K562 (cell line): ENCODE measurements around the gene PYGO2. TPM values are rescaled to one million over a fixed set of nuclear protein-coding genes. Genes with fewer than 3 reads are reported as not detected.

ENCODE experiments used
- DNMT1 ChIP-seq: fragments of 450-650 bp; IDR thresholded peaks from 2 replicates; pipeline ENCODE4 v1.6.1; 2016; ENCODE audit warnings: antibody characterized with exemption, mild to moderate bottlenecking
- EZH2 ChIP-seq: IDR thresholded peaks from 2 replicates; pipeline ENCODE4 v1.6.1; 2012; ENCODE audit warnings: low read depth, mild to moderate bottlenecking, inconsistent platforms, low read length, borderline replicate concordance
- ILF3 ChIP-seq: fragments of 450-650 bp; IDR thresholded peaks from 2 replicates; pipeline ENCODE4 v1.6.1; 2018; ENCODE audit warnings: antibody characterized with exemption, mild to moderate bottlenecking, moderate library complexity, borderline replicate concordance
- MAFK ChIP-seq: IDR thresholded peaks from 2 replicates; pipeline ENCODE4 v1.6.1; 2011; ENCODE audit warnings: low read length, improper control_type of control experiment
- NEUROD1 ChIP-seq: fragments of 150-350 bp; IDR thresholded peaks from 2 replicates; pipeline ENCODE4 v1.6.1; 2014; ENCODE audit warnings: borderline replicate concordance, low read length, low read depth; ENCODE audit not compliant: partially characterized antibody
- NFYB ChIP-seq: IDR thresholded peaks from 2 replicates; pipeline ENCODE4 v1.6.1; 2011; ENCODE audit warnings: mild to moderate bottlenecking, moderate library complexity; ENCODE audit not compliant: insufficient read length; ENCODE audit errors: extremely low read depth
- PCBP1 ChIP-seq: fragments of 200-400 bp; formaldehyde crosslinking; IDR thresholded peaks from 2 replicates; pipeline ENCODE4 v1.6.1; 2018; ENCODE audit warnings: mild to moderate bottlenecking, low read depth, low read length; ENCODE audit not compliant: poor library complexity, severe bottlenecking
- SMARCA4 ChIP-seq: fragments of 450-650 bp; IDR thresholded peaks from 2 replicates; pipeline ENCODE4 v1.6.1; 2016
- SNRNP70 ChIP-seq: fragments of 200-400 bp; formaldehyde crosslinking; optimal IDR thresholded peaks from 2 replicates; pipeline ENCODE3; 2017; ENCODE audit warnings: low read depth, low read length
- SP1 ChIP-seq: sonication (generic); formaldehyde crosslinking; IDR thresholded peaks from 2 replicates; pipeline ENCODE4 v1.8.1; 2022; ENCODE audit warnings: mild to moderate bottlenecking, missing genetic modification reagents
- TBL1XR1 ChIP-seq, 2 experiments: IDR thresholded peaks; 2 replicates each; pipeline ENCODE4 v1.6.1; 2012; ENCODE audit warnings: improper control_type of control experiment in 2 of 2, low read length in 2 of 2, mild to moderate bottlenecking in 1 of 2
- YY1 ChIP-seq, 3 experiments: IDR thresholded peaks; 2 replicates each; pipeline ENCODE4 v1.6.1; 2011; ENCODE audit warnings: low read length in 2 of 3, mild to moderate bottlenecking in 2 of 3, moderate library complexity in 2 of 3, borderline replicate concordance in 1 of 3, control low read depth in 1 of 3, low read depth in 1 of 3; ENCODE audit not compliant: insufficient read depth in 3 of 3, insufficient replicate concordance in 2 of 3, control insufficient read depth in 1 of 3, insufficient read length in 1 of 3; ENCODE audit errors: extremely low read depth in 1 of 3
- ZC3H11A ChIP-seq: IDR thresholded peaks from 2 replicates; pipeline ENCODE4 v1.6.1; 2012; ENCODE audit warnings: low read depth, low read length, improper control_type of control experiment
- polyA plus RNA-seq, 8 experiments: library from polyadenylated mRNA; depleted of rRNA in 4 of 8; stranded (reverse) in 5 of 8; unstranded in 3 of 8; fragments of >200 nt; fragmentation: Nextera tagmentation in 2 of 8; fragmentation: Illumina TruSeq in 1 of 8; extraction: Ambion mirVana in 2 of 8; extraction: Trizol in 1 of 8; gene quantifications; 2 replicates each; pipeline versions ENCODE4 v1.2.1 to v1.2.3, GENCODE V29; 2011 to 2014; ENCODE audit warnings: inconsistent platforms in 1 of 8, missing spikeins in 1 of 8
- total RNA-seq, 7 experiments: library from RNA; depleted of rRNA in 6 of 7; stranded (reverse); fragments of >200 nt in 6 of 7; fragmentation: Illumina TruSeq in 2 of 7; extraction: Trizol in 2 of 7; gene quantifications; 2 replicates each; pipeline versions ENCODE4 v1.2.1 to v1.2.3, GENCODE V29; 2011 to 2021; ENCODE audit warnings: low replicate concordance in 1 of 7
- TF ChIP-seq, protein P1 (sequence below): fragments of 200-400 bp; formaldehyde crosslinking; IDR thresholded peaks from 2 replicates; pipeline ENCODE4 v1.6.1; 2017; ENCODE audit warnings: mild to moderate bottlenecking, low read depth, low read length, moderate library complexity
- TF ChIP-seq, protein P2 (sequence below): fragments of 450-650 bp; IDR thresholded peaks from 2 replicates; pipeline ENCODE4 v1.6.1; 2018; ENCODE audit warnings: mild to moderate bottlenecking, low read depth; ENCODE audit not compliant: partially characterized antibody
- TF ChIP-seq, protein P3 (sequence below): IDR thresholded peaks from 2 replicates; pipeline ENCODE4 v1.6.1; 2011; ENCODE audit not compliant: insufficient read length; ENCODE audit errors: extremely low read depth
- TF ChIP-seq, protein P4 (sequence below): fragments of 250-450 bp; sonication (Bioruptor Pico); IDR thresholded peaks from 2 replicates; pipeline ENCODE4 v1.4.0; 2020; ENCODE audit warnings: mild to moderate bottlenecking, moderate library complexity

Gene PYGO2
- total and polyA plus RNA-seq, 9 of the 15 experiments (the other 6 are each of a cell fraction or from before 2014, with no cell fraction given) = 8.3 to 36.2 (median 18.2) TPM

DNA sequence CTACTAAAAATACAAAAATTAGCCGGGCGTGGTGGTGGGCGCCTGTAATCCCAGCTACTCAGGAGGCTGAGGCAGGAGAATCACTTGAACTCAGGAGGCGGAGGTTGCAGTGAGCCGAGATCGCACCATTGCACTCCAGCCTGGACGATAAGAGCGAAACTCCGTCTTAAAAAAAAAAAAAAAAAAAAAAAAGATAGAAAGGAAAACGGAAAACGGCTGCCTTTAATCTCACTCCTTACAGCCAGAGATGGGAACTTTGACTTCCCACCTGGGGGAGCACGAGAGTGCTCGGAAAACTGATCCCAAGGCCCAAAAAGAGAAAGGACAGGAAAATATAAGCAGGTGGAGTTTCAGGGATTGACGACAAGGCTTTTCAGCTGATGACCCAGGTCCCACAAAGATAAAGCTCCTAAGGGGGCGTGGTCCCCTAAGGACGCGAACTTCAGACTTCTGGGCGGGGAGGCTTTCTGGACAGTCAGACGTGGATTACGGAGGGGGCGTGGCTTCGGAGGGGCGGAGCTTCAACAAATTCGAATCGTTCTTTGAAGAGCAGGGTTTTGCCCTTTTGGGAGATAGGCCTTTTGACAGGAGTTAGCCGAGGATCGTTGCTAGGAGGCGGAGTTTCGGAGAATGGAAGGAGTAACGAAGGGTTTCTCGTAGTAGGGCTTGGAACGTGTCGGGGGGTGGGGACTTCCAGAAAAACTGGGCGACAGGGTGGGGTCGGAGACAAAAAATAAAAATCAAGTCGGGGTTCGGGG is 11.9 kb upstream of the PYGO2 start (continued):
- TF ChIP-seq, protein P1, sequence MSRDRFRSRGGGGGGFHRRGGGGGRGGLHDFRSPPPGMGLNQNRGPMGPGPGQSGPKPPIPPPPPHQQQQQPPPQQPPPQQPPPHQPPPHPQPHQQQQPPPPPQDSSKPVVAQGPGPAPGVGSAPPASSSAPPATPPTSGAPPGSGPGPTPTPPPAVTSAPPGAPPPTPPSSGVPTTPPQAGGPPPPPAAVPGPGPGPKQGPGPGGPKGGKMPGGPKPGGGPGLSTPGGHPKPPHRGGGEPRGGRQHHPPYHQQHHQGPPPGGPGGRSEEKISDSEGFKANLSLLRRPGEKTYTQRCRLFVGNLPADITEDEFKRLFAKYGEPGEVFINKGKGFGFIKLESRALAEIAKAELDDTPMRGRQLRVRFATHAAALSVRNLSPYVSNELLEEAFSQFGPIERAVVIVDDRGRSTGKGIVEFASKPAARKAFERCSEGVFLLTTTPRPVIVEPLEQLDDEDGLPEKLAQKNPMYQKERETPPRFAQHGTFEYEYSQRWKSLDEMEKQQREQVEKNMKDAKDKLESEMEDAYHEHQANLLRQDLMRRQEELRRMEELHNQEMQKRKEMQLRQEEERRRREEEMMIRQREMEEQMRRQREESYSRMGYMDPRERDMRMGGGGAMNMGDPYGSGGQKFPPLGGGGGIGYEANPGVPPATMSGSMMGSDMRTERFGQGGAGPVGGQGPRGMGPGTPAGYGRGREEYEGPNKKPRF = no peak
- TF ChIP-seq DNMT1 = 0 out of 2 replicates have a peak, but pooled peaks have one; percentile 36
- TF ChIP-seq MAFK = no peak
- TF ChIP-seq SNRNP70 = no peak
- TF ChIP-seq ZC3H11A = no peak
- TF ChIP-seq SP1 = peak; percentile 91
- TF ChIP-seq TBL1XR1 (IDR thresholded peaks at IDR 0.05; ENCODE audit: low read length in 2 of 2) = 0 out of 4 replicates have a peak, but pooled peaks of 1 of the 2 experiments have one; percentile 27
- TF ChIP-seq PCBP1 = no peak
- TF ChIP-seq SMARCA4 = peak; percentile 83
- no peak for TF ChIP-seq EZH2
- no peak for TF ChIP-seq NFYB
- no peak for TF ChIP-seq NEUROD1
- TF ChIP-seq, protein P2, sequence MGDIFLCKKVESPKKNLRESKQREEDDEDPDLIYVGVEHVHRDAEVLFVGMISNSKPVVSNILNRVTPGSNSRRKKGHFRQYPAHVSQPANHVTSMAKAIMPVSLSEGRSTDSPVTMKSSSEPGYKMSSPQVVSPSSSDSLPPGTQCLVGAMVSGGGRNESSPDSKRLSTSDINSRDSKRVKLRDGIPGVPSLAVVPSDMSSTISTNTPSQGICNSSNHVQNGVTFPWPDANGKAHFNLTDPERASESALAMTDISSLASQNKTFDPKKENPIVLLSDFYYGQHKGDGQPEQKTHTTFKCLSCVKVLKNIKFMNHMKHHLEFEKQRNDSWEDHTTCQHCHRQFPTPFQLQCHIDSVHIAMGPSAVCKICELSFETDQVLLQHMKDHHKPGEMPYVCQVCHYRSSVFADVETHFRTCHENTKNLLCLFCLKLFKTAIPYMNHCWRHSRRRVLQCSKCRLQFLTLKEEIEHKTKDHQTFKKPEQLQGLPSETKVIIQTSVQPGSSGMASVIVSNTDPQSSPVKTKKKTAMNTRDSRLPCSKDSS = no peak
- TF ChIP-seq YY1 (IDR thresholded peaks at IDR 0.05; ENCODE audit: borderline replicate concordance in 1 of 3, control insufficient read depth in 1 of 3, extremely low read depth in 1 of 3, insufficient read depth in 3 of 3, insufficient read length in 1 of 3, insufficient replicate concordance in 2 of 3, low read depth in 1 of 3, low read length in 2 of 3) = no peak
- TF ChIP-seq, protein P3, sequence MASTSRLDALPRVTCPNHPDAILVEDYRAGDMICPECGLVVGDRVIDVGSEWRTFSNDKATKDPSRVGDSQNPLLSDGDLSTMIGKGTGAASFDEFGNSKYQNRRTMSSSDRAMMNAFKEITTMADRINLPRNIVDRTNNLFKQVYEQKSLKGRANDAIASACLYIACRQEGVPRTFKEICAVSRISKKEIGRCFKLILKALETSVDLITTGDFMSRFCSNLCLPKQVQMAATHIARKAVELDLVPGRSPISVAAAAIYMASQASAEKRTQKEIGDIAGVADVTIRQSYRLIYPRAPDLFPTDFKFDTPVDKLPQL = no peak
- TF ChIP-seq, protein P4, sequence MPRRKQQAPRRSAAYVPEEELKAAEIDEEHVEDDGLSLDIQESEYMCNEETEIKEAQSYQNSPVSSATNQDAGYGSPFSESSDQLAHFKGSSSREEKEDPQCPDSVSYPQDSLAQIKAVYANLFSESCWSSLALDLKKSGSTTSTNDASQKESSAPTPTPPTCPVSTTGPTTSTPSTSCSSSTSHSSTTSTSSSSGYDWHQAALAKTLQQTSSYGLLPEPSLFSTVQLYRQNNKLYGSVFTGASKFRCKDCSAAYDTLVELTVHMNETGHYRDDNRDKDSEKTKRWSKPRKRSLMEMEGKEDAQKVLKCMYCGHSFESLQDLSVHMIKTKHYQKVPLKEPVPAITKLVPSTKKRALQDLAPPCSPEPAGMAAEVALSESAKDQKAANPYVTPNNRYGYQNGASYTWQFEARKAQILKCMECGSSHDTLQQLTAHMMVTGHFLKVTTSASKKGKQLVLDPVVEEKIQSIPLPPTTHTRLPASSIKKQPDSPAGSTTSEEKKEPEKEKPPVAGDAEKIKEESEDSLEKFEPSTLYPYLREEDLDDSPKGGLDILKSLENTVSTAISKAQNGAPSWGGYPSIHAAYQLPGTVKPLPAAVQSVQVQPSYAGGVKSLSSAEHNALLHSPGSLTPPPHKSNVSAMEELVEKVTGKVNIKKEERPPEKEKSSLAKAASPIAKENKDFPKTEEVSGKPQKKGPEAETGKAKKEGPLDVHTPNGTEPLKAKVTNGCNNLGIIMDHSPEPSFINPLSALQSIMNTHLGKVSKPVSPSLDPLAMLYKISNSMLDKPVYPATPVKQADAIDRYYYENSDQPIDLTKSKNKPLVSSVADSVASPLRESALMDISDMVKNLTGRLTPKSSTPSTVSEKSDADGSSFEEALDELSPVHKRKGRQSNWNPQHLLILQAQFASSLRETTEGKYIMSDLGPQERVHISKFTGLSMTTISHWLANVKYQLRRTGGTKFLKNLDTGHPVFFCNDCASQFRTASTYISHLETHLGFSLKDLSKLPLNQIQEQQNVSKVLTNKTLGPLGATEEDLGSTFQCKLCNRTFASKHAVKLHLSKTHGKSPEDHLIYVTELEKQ (CRISPR knock-in tag) = no peak
- TF ChIP-seq ILF3 = no peak
